GM19328 (cell line): ENCODE measurements around the gene GFI1.
A peak's percentile ranks its signal among the peaks of the same experiment; 100 is the strongest.
"Not testable (repeated sequence)": the region's sequence is repeated elsewhere in the genome, so short reads cannot be mapped to it uniquely, and the experiment has no call there.

Experiments used
- ATAC-seq: cut with Tn5 transposase; IDR thresholded peaks from one replicate; pipeline ENCODE4 v1.9.1; 2021; ENCODE audit warnings: mild to moderate bottlenecking, moderate library complexity; ENCODE audit not compliant: unreplicated experiment

GFI1 gene

GRCh38 chr1:92466683-92467352 is 19.9 kb downstream of the GFI1 start:
- no peak for ATAC-seq

- ATAC-seq = no peak
Measured at GRCh38 chr1:92465256-92465647, 21.5 kb downstream of the GFI1 start.

GRCh38 chr1:92464588-92465255 is 22.0 kb downstream of the GFI1 start:
- ATAC-seq = no peak

- ATAC-seq = peak; percentile 67
Measured at GRCh38 chr1:92461364-92462097, 25.2 kb downstream of the GFI1 start.

GRCh38 chr1:92459871-92460320 is 26.8 kb downstream of the GFI1 start:
- ATAC-seq = no peak

- ATAC-seq = no peak
Measured at GRCh38 chr1:92458146-92458545, 28.6 kb downstream of the GFI1 start.

- no peak for ATAC-seq
Measured at GRCh38 chr1:92447976-92448375, 38.7 kb downstream of the GFI1 start.

GRCh38 chr1:92447033-92447681 is 39.6 kb downstream of the GFI1 start:
- ATAC-seq = no peak

GRCh38 chr1:92446546-92446945 is 40.2 kb downstream of the GFI1 start:
- ATAC-seq = no peak

GRCh38 chr1:92445865-92446264 is 40.9 kb downstream of the GFI1 start:
- ATAC-seq = no peak

- ATAC-seq = no peak
Measured at GRCh38 chr1:92444351-92444750, 42.4 kb downstream of the GFI1 start.

- ATAC-seq = no peak
Measured at GRCh38 chr1:92443893-92444292, 42.8 kb downstream of the GFI1 start.

- ATAC-seq = no peak
Measured at GRCh38 chr1:92442351-92442750, 44.4 kb downstream of the GFI1 start.

GRCh38 chr1:92441697-92442342 is 44.9 kb downstream of the GFI1 start:
- ATAC-seq = no peak

- ATAC-seq = no peak
Measured at GRCh38 chr1:92441316-92441696, 45.4 kb downstream of the GFI1 start.

GRCh38 chr1:92439291-92439690 is 47.4 kb downstream of the GFI1 start:
- ATAC-seq = no peak

- not testable (repeated sequence) for ATAC-seq
Measured at GRCh38 chr1:92434572-92434971, 52.2 kb downstream of the GFI1 start.

- no peak for ATAC-seq
Measured at GRCh38 chr1:92430030-92430429, 56.7 kb downstream of the GFI1 start.

GRCh38 chr1:92425617-92426016 is 61.1 kb downstream of the GFI1 start:
- ATAC-seq = no peak
